COR-L47 (cell line): ENCODE measurements around the gene GRM5.
"Not testable (repeated sequence)": the region's sequence is repeated elsewhere in the genome, so short reads cannot be mapped to it uniquely, and the experiment has no call there.

Experiments used
- DNase-seq: peaks from one replicate; lab custom pipeline; 2025; lab: John Stamatoyannopoulos, UW

Gene GRM5

DNA sequence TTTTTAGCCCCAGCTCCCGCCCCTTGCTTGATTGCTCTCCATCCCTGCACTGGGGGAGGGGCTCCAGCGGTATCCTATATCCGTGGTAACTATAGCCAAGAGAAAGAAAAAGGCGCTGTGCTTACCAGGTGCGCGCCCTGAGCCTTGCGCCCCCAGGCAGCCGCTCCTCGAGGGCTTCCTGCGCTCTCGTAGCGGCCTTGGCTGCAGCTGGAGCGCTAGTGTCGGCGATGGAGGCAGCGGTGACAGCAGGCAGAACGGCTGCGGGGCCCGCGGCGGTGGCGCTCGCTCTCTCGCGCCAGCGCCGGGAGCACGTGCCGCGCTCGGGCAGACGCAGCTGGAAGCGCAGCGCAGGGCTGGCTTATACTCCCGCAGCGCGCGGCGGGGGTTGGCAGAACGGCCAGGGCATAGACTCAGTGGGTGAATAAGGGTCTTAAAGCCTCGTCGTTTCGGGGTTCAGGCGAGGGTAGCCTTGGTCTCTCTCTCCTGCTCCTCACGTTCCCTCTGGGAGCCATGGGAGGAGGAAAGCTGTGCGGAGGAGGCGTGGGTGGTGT lies at the start of gene GRM5:
TSS of gene GRM5 (minus strand) at position 332 of the 551 bp plus-strand sequence. CDS start 18,110 bp downstream, outside the sequence.
- peak; percentile 42 for DNase-seq

DNA sequence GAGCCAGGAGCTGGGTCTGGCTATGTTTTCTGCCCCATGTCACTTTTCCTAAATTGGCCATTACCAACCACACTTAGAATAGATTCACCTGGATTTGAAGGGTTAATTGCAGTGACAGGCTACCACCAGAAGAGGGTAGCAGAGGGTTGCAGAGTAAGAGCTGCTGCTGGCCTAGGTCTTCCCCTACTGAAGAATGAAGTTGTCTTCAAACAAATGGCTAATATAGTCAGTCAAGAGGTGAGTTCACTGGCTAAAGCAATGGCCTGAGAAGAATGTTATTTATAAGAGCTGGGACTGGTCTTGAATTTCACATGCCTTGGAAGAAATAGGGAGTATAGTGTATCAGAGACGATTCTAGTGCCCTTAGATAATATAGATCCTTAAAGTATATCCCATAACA lies 32.2 kb upstream of the GRM5 start:
- not testable (repeated sequence) for DNase-seq

GRCh38 chr11:89093806-89094205 lies 28.0 kb upstream of the GRM5 start:
- not testable (repeated sequence) for DNase-seq

GRCh38 chr11:89084951-89085350 lies 19.2 kb upstream of the GRM5 start:
- not testable (repeated sequence) for DNase-seq

GRCh38 chr11:89070911-89071310 lies 5.1 kb upstream of the GRM5 start:
- DNase-seq = not testable (repeated sequence)

GRCh38 chr11:89067264-89067663 lies 1.5 kb upstream of the GRM5 start:
- DNase-seq = no peak

DNA sequence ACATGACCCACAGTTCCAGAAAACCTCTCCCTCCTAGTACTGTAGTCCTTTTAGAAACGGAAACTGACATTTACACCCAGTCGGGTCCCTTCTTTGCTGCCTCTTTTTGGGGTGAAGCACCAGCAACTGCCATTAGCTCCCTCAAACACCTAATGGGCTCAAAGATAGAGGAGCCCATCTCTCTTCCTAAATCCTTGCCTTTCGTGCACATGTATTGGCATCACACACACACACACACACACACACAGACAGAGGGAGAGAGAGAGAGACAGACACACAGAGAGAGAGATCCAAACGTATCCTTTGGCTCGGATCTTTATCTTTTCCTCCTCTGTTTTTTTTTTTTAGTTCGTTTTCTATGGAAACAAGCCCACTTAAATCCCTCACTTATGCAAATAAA lies 716 bp downstream of the GRM5 start:
- DNase-seq = no peak

GRCh38 chr11:89063481-89063951 lies 2.3 kb downstream of the GRM5 start:
- DNase-seq = not testable (repeated sequence)

DNA sequence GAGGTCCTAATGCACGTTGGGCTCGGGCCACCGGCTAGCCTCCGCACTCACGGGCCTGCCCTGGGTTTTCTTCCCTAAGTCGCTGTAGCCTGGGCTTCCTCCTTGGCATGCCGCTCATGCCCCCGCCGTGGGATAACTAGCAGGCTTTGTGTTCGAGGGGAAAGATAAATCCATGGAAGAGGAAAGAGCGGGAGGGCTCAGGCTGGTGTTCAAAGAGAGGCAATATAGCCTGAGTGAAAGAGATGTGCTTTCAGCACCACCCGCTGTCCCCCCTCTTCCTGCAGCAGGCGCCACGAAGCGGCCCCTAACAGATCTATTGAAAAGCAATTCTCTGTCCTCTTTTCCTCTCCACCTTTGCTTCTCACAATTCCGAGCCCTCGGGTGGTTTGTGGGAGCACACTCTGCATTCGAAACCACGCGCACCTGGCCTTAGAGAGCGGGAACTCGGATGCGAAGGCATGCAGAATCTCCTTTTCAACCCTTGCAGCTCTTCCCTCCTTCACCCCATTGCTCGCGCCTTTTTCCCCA lies 2.9 kb downstream of the GRM5 start:
- DNase-seq = not testable (repeated sequence)

- not testable (repeated sequence) for DNase-seq
These were observed 3.9 kb downstream of the GRM5 start for GRCh38 chr11:89061839-89062238.

DNA sequence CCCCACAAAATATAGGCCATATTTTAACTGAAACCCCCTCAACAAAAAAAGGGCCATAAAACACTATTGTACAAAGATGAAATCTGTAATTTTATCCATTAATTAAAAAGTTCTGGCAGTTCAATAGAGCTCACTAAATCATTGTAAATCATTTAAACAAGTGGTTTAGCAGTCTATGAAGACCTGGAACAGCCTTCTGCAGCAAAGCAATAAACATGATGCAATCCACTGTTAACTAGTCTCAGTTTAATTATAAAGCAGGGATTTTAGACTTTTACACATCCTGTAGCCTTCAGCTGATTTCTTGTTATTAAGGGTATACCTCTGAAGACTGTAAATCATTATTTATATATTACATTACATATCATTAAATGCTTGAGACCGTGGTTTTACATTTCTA lies 8.4 kb downstream of the GRM5 start:
- not testable (repeated sequence) for DNase-seq

- DNase-seq = no peak
These were observed 13.6 kb downstream of the GRM5 start for GRCh38 chr11:89052220-89052619.

DNA sequence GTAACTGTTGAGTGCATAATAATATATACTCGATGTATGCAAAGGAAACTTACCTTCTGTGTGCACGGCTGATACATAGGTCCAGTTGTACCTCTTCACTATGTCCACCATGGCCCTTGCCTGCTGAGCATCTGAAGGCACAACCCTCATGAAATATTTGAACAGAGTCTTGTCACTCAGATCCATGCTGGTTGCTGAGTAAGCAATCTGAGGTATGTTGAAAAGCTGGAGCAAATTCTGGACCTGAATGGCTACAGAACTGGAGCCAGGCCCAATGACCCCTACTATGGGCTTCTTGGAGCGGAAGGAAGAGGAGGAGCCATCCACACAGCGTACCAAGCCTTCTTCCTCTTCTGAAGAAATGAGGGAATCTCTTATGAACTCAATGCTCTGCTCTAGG lies 18.6 kb downstream of the GRM5 start:
- not testable (repeated sequence) for DNase-seq

DNA sequence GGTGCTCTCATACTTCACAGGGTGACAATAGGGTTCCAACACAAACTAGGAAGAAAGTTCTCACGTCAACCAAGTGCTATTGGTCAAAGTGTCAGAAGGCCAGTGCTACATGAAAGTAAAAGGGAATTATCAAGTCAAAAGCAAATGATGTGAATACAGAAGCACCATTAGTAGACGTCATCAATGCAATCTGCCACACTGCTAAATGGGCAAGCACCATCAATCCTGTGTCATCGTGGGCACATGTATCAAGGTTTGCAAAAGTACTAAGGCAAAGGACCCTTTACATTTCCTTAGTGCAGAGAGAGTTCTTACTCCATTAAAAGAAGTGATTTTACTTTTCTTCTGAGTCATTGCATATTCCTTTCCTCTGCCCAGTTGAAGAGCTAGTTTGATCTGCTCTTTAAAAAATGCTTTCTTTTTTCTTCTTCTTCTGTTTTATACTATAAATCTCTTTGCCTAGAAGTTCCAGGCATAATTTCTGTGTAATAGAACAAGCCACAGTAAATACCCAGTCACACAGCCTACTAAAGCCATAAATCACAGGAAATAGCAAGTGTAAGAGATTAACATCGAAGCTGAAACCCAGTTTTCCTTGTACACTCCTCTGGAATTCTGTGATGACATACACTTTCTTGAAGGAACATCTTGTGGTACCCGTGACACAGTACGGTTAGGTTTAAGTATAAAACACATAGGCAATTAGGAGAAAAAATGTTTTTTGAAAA lies 21.8 kb downstream of the GRM5 start:
- DNase-seq = not testable (repeated sequence)

DNA sequence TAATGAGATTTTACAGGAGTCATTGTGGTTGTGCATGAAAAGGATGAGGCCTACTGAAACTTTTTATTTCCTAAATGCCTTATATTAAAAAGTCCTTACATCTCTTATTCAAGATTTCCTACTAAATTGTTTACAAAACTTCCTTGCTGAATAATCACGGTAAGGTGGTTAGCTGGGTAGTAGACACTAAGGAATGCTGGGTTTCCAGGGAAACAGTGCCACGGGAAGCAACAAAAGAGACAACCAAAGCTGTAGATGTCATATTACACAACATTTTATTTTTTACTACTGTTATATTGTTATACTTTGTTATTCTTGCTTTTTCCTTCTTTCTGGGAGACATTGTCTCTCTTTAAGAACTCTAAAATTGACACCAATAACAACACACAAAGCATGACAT lies 36.1 kb downstream of the GRM5 start:
- not testable (repeated sequence) for DNase-seq

DNA sequence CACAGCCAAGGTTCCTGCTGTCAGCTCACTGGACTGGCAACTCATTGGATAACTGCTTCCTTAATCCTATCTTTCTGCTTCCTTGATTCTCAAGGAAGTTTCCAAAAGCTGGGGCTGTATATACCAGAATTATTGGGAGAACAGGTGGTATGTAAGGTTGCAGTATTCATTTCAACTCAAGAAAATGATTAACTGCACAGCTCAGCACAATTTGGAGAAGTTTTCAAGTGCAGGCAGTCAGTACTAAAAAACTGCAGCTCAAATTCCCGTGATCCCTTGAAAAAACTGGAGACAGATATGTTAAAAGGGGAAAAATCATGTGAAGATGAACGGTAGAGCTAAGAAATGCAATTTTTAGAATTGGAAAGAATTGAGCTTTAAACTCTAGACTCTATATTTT lies 44.4 kb downstream of the GRM5 start:
- DNase-seq = no peak

- not testable (repeated sequence) for DNase-seq
These were observed 45.8 kb downstream of the GRM5 start for GRCh38 chr11:89019827-89020547.

- no peak for DNase-seq
These were observed 49.6 kb downstream of the GRM5 start for GRCh38 chr11:89016214-89016613.

DNA sequence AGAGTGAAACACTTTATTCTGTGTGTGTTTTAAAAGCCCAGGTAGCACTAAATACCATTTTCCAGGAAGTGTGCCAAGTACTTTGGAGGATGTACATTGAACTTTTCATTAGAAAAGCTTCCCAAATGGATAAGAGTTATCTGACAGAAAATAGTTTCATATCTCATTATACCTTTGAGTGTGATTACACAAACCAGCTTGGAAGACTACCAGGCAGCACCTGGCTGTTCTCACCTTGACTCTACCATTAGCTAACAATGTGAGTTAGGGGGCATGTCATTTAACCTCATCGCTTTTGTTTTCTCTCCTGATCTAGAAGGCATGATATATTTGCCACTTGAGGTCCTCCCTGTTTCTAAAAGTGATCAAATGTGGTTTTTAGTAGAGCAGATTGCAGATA lies 50.2 kb downstream of the GRM5 start:
- DNase-seq = no peak

- not testable (repeated sequence) for DNase-seq
These were observed 64.9 kb downstream of the GRM5 start for GRCh38 chr11:89000852-89001251.

- DNase-seq = no peak
These were observed 86.1 kb downstream of the GRM5 start for GRCh38 chr11:88979641-88980040.

- not testable (repeated sequence) for DNase-seq
These were observed 86.8 kb downstream of the GRM5 start for GRCh38 chr11:88978992-88979391.

DNA sequence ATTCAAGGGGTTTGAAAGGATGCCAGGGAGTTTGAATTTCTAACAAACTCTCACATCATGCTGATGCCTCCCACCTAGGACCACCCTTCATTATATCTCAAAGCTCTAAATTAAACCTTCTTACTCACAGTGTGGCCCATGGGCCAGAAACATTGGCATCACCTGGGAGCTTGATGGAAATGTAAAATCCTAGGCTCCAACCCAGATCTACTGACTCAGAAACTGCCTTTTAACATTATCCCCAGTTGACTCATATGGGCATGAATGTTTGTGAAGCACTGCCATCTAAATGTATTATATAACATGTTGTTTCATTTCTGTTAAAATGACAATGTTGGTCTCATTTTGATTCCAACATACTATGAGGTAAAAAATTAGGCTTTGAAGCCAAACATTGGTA lies 90.3 kb downstream of the GRM5 start:
- not testable (repeated sequence) for DNase-seq
